GM21723 (cell line): ENCODE measurements around the gene DLG2.
"Not testable (repeated sequence)": the region's sequence is repeated elsewhere in the genome, so short reads cannot be mapped to it uniquely, and the experiment has no call there.

Source experiments
- ATAC-seq: cut with Tn5 transposase; IDR thresholded peaks from one replicate; pipeline ENCODE4 v1.9.1; 2021; ENCODE audit warnings: mild to moderate bottlenecking, moderate library complexity; ENCODE audit not compliant: unreplicated experiment

Gene DLG2

DNA sequence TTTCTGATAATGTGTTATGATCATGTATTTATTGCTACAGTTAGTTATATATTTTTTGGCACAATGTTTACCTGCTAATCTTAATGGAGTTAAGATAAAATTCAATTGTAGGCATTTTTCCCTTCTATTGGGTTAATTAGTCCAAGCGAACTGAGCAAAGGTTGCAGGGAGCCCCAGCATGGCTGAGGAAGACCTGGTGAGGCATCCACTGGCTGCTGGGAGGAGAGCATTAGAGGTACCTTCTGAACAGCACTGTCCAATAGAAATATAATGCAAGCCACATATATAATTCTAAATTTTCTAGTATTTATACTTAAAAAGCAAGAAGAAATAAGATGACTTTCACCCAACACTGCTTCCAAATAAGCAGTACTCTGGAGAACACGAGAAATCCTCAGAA is 19.9 kb upstream of the DLG2 start:
- ATAC-seq, result peak; percentile 9

GRCh38 chr11:85643191-85643614 is 16.1 kb upstream of the DLG2 start:
- no peak for ATAC-seq

DNA sequence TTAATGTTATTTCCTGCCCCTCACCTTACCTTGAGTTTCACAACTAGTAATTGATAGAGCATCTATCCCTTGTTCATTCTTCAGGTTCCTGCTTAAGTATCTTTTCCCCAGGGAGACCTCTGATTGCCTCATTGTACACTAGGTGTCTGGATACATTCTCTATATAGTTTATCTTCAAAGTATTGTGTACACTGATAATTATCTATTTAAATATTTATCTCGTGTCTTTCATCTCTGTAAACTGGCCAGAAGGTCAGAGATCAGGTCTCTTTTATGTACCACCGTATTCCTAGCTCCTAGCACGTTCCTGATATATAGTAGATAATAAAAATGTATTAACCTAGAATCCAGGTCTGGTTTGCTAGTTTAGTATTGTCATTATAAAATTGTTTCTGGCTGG is 7.6 kb upstream of the DLG2 start:
- ATAC-seq, result no peak

DNA sequence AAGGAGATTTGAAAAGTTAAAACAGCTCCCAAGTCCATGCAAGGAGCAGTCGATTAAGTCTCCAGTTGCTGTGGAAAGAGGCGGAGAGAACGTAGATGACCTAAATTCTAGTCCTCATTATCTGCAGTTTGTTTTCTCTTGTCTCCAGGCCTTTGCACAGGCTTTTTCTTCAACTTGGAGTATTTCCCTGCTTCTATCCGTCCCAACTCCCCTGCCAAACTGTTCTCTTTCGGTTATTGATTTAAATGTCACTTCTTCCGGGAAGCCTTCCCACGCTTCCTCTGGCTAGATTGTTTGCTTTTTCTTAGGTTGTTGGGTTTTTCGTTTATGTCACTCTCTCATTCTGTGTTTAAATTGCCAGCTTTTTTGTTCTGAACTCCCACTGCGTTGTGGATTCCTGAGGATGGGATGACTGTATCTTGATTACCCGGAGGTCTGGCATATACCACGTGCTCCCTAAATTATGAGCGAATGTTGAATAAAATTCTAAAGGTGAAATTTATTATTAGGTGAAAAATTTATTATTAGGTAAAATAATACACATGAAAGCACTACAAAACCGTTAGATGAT is 1.7 kb upstream of the DLG2 start:
- peak; percentile 15 for ATAC-seq

DNA sequence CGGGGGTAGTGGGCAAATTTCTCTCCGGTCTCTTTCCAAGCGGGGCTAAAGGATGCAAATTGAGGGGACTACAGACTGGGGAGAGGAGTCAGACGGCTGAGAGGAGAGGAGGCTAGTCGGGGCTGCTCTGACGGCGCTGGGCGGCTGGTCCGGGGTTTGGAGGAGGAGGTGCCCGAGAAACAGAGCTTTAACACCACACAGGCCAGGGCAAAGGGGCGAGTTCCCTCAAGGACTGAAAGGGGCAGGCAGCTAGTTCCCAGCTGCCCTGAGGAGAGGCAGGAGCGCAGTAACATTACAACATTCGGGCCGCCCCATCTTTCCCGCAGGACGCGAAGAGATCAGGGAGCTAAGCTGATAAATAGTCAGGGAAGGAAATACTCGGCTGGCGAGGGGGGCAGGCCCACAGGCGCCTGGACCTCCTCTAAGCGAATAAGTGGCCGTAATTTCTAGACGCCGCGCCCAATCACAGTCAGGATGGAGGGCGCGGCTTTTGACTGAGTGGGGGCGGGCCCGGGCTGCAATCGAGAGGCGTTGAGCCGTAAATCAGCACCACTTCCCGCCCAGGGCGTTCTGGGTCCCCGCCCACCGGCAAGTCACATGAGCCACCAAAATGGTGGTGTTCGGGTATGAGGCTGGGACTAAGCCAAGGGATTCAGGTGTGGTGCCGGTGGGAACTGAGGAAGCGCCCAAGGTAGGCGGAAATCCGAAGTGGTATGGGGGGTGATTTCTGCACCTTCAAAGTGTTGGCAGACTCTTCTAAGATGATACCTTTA is 1.0 kb upstream of the DLG2 start, which contains the start of gene TMEM126B:
Gene TMEM126B (plus strand): TSS at position 596 of the 773 bp plus-strand sequence. CDS start 15 bp downstream, at position 611.
- ATAC-seq, result peak; percentile 99

DNA sequence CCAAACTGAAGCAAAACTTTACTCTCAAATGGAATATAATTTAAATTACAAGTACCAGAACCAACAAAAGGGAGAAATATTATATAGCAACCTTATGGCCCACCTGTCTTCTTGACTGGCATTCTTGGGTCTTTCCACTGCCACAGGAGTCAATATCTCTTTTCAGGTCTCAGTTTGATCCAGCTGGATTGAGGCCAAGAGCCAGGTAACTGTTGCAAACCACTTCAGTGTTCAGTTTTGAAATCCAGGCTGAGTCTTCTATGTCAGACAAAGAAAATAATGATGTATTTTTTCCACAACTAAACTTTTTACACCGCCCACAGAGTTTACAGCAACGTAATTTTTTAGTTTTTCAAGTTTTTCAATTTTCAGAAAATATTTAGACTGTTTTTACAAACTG is 648 bp downstream of the DLG2 start:
- no peak for ATAC-seq

DNA sequence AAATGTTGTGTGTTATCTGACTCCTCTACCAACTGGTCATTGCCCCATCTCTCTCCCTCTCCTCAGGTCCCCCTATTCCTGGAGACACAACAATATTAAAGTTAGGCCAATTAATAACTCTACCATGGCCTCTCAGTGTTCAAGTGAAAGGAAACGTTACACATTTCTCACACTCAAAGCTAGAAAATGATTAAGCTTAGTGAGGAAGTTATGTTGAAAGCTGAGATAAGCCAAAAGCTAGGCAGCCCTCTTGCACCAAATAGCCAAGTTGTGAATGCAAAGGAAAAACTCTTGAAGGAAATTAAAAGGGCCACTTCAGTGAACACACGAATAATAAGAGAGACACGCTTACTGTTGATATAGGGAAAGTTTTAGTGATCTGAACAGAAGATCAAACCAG is 6.9 kb downstream of the DLG2 start:
- no peak for ATAC-seq

DNA sequence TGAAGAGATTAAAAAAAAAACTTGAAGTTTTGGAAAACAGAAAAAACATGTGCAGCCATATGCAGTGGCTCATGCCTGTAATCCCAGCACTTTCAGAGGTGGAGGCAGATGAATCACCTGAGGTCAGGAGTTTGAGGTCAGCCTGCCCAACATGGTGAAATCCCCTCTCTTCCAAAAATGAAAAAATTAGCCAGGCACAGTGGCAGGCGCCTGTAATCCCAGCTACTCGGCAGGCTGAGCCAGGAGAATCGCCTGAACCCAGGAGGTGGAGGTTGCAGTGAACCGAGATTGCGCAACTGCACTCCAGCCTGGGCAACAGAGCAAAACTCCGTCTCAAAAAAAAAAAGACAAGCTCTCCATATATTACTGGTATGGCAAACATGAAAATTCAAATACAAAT is 7.6 kb downstream of the DLG2 start:
- no peak for ATAC-seq

DNA sequence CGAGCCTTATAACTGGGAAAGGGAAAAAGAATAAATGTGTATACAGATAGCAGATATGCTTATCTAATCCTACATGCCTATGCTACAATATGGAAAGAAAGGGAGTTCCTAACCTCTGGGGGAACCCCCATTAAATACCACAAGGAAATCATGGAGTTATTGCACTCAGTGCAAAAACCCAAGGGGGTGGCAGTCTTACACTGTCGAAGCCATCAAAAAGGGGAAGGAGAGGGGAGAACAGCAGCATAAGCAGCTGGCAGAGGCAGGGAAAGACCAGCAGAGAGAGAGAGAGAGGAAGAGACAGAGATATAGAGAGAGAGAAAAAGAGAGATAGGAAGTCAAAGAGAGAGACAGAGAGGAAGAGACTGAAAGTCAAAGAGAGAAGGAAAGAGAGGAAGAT is 15.5 kb downstream of the DLG2 start:
- not testable (repeated sequence) for ATAC-seq

- ATAC-seq, result not testable (repeated sequence)
These were observed 17.9 kb downstream of the DLG2 start for GRCh38 chr11:85609286-85609685.

DNA sequence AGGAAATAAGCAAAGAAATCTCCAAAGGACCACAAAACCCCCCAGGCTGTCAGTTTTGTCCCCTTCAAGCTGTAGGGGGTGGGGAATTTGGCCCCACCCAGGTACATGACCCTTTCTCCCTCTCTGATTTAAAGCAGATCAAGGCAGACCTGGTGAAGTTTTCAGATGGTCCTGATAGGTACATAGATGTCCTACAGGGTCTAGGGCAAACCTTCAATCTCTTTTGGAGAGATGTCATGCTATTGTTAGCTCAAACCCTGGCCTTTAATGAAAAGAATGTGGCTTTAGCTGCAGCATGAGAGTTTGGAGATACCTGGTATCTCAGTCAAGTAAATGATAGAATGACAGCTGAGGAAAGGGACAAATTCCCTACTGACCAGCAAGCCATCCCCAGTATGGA is 18.5 kb downstream of the DLG2 start:
- not testable (repeated sequence) for ATAC-seq

DNA sequence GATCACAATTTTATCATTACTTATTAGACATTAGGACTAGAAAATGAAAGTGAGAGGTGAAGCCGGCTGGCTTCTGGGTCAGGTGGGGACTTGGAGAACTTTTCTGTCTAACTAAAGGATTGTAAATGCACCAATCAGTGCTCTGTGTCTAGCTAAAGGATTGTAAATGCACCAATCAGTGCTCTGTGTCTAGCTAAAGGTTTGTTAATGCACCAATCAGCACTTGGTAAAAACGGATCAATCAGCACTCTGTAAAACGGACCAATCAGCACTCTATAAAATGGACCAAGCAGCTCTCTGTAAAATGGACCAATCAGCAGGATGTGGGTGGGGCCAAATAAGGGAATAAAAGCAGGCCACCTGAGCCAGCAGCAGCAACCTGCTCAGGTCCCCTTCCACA is 20.9 kb downstream of the DLG2 start:
- ATAC-seq, result not testable (repeated sequence)

- no peak for ATAC-seq
These were observed 23.9 kb downstream of the DLG2 start for GRCh38 chr11:85603220-85603619.

DNA sequence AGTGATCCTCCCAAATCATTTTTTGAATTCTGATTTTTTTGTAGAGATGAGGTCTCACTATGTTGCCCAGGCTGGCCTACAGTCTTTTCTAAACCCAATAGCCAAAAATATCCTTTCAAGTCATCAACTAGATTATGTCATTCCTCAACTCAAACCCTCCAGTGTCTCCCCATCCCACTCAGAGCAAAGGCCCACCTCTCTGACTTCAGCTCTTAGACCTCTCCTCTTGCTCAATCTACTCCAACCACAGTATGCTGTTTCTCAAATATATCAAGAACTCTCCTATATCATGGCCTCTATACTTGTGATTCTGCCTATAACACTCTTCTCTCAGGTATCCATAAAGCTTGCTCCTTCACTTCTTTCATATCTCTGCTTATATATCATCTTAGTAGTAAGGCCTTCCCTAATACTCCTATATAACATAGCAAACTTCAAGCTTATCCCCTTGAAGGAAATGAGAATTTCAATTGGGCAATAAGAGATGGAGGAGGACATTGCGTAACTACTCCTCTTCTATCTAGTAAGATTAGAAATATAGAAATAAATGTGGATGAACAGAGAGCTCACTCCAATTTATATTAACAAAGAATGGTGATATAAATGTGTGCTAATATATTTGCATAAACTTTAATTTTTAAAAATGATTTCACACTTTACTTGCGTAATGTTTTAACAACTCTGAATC is 24.5 kb downstream of the DLG2 start:
- no peak for ATAC-seq

GRCh38 chr11:85599083-85599482 is 28.1 kb downstream of the DLG2 start:
- no peak for ATAC-seq

GRCh38 chr11:85596886-85597285 is 30.3 kb downstream of the DLG2 start:
- no peak for ATAC-seq

DNA sequence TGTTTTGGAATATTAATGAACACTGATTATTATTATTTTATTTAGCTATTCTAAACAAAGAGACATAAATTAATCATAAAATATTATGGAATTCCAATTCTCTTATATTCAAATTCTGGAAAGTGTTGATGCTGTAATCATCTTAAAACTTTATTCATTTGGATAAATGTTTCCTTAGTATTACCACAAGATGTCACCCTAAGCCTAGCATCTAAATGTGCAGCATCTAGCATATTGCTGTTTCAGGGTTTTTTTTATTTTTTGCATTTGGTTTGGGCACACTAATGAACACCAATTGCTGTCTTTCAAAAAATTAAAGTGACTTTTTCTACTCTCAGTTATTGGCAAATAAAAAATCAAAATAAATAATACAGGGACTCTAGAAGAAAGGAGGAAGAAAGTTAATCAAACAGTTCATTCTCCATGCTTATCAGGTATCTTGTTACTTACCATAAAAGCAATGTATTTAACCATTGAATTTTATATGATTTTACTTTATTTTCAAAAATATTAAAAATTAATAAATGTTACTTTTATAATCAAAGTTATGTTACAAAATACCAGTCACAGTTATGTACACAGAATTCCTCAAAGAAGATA is 31.8 kb downstream of the DLG2 start:
- ATAC-seq, result no peak

GRCh38 chr11:85590848-85591483 is 36.2 kb downstream of the DLG2 start:
- peak; percentile 56 for ATAC-seq

DNA sequence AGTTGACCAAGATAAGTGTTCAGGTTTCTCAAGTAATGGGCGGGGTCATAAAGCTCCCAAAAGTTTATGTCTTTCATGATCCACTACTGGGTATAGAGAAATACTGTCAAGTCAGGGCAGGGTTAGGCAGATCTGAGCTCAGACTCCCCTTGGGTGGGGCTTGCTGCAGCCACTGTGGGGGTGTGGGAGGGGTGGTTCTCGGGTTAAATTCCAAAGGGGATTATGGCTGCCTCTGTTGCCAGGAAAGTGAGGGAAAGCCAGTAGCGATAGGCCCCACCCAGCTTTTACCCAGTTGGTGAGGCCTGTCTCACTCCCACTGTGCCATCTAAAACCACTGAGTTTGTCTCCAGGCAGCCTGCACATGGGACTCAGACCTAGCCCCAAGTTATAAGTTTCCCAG is 37.8 kb downstream of the DLG2 start:
- no peak for ATAC-seq

- no peak for ATAC-seq
These were observed 45.0 kb downstream of the DLG2 start for GRCh38 chr11:85582111-85582510.

DNA sequence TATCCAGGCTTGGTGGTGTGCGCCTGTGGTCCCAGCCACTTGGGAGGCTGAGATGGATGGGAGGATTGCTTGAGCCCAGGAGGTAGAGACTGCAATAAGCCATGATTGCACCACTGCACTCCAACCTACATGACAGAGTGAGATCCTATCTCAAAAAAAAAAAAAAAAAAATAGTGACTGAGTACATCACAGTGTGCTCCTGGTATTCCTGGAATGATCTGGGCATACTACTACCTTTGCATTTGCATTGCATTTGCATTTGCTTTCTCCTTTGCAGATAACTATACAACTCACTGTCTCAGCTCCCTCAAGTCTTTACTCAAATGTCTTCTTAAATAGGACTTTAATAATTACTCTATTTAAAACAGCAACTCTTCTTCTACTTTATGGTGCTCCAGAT is 51.8 kb downstream of the DLG2 start:
- no peak for ATAC-seq
